IPS DF 4.7 (cell line): ENCODE measurements around the gene MBOAT2.
"Not testable (repeated sequence)": the region's sequence is repeated elsewhere in the genome, so short reads cannot be mapped to it uniquely, and the experiment has no call there.

Source experiments
- DNase-seq: peaks from one replicate; pipeline ENCODE4 v3.0.0-alpha.2; 2013; ENCODE audit warnings: low spot score; ENCODE audit errors: extremely low read depth

MBOAT2 gene

DNA sequence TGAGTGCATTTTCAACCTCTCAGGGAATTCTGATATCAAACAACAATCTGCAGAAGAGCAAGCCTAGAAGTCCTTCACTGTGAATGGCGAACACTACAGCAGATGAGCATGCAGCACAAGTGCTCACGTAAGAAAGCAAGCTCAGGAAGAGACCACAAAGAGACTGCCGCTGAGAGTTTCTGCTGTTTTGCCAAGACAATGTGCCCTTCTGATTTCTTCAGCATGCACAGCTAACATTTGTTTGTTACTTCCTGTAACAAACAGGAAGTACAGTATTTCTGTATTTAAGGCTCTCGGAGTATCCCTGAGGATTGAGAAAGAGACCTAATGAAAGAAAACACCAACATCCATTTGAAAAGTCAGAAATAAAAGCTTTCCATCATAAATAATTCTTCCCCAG lies 45.9 kb downstream of the MBOAT2 start:
- no peak for DNase-seq

- no peak for DNase-seq
Observed at GRCh38 chr2:8956774-8957173, 46.7 kb downstream of the MBOAT2 start.

DNA sequence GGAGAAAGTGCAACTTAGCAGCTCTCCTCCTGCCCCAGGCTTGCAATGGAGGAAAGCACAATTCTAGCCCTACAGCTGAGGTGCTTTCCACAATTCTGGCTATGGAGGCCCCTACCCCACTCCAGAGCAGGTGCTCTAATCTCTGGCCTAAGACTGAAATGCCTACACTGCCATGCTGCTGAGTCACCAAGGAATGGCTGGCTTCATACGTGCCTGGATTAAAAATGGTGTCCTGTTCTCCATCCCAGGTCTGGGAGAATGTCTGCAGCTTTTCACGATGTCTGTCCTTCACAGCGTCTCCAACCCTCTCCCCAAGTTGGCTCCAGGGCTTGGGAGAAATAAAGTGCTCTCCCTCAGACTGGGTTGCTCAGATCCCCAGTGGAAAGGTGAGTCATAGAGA lies 48.5 kb downstream of the MBOAT2 start:
- no peak for DNase-seq

DNA sequence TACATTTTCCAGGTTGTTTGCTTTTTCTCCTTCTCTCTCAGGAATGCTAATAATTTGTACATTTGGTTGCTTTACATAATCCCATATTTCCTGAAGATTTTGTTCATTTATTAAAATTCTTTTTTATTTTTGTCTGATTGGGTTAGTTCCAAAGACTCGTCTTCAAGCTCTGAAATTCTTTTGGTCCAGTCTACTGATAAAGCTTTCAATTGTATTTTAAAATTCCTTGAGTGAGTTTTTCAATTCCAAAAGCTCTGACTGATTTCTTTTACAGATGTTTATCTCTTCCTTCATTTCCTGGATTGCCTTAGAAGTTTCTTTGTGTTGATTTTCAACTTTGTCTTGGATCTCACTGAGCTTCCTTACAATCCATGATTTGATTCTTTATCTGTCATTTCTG lies 50.0 kb downstream of the MBOAT2 start:
- no peak for DNase-seq

GRCh38 chr2:8939486-8940114 lies 63.9 kb downstream of the MBOAT2 start:
- DNase-seq, result no peak

GRCh38 chr2:8938384-8938783 lies 65.1 kb downstream of the MBOAT2 start:
- no peak for DNase-seq

DNA sequence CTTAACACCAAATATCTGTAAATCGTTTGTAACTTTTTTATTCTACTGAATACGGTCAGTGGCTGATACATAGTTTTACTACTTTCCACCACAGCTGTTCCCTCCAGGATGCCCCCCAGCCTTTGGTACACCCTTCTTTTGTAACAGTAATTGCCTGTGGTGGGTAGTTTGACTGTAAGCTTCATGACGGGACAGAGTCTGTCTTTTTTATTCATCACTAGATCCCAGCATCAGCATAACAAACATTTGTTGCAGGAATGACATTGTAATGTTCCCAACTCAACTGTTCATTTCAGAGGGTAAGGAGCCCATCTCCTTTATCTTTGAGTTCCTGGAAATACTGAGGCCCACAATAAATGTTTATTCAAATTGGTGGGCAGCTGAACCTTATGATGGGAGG lies 67.5 kb downstream of the MBOAT2 start:
- DNase-seq, result no peak

GRCh38 chr2:8934338-8934737 lies 69.1 kb downstream of the MBOAT2 start:
- no peak for DNase-seq

GRCh38 chr2:8932702-8933101 lies 70.8 kb downstream of the MBOAT2 start:
- no peak for DNase-seq

- not testable (repeated sequence) for DNase-seq
Observed at GRCh38 chr2:8930185-8930584, 73.3 kb downstream of the MBOAT2 start.

GRCh38 chr2:8929128-8929527 lies 74.4 kb downstream of the MBOAT2 start:
- no peak for DNase-seq

GRCh38 chr2:8927510-8928455 lies 75.7 kb downstream of the MBOAT2 start:
- no peak for DNase-seq

- no peak for DNase-seq
Observed at GRCh38 chr2:8926356-8926755, 77.1 kb downstream of the MBOAT2 start.

DNA sequence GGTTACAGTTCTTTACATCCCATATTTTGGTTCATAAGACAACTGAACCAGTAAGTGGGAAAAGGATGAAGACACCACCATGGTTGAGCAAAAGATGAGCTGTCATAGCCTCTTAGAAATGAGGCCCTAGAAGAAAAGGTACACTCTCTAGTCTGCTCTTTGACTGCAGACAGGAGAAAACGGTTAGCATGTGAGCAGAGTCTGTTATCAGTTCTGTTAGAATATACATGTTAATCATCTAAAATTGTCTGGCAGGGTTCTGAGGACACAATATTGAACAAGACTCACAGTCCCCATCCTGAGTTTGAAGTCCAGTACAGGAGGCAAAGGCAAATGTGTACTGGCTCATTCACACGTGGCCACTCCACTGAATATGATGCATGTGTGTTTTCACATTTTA lies 78.1 kb downstream of the MBOAT2 start:
- no peak for DNase-seq

DNA sequence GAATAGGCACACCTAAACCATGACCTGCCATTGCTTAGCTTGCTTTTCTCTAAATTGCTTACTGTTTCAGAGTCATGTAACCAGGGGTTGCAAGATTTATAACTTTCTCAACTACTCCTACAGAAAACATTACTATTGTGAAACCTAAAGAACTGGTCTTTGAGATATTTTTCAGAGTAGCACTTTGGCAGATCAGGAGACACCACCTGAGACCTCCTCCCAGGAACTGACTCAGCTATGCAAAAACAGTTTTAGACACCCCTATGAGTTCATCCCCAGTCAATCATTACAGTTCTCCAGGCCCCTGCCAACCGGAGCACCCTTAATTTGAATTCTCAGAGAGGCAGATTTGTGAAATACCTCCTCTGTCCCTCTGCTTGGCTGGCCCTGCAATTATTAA lies 80.3 kb downstream of the MBOAT2 start:
- no peak for DNase-seq

- no peak for DNase-seq
Observed at GRCh38 chr2:8922431-8922830, 81.1 kb downstream of the MBOAT2 start.

- DNase-seq, result no peak
Observed at GRCh38 chr2:8918412-8918811, 85.1 kb downstream of the MBOAT2 start.

GRCh38 chr2:8915941-8916340 lies 87.5 kb downstream of the MBOAT2 start:
- no peak for DNase-seq

- DNase-seq, result not testable (repeated sequence)
Observed at GRCh38 chr2:8913767-8914166, 89.7 kb downstream of the MBOAT2 start.

- no peak for DNase-seq
Observed at GRCh38 chr2:8907764-8908288, 95.7 kb downstream of the MBOAT2 start.

GRCh38 chr2:8903924-8904323 lies 99.6 kb downstream of the MBOAT2 start:
- not testable (repeated sequence) for DNase-seq

DNA sequence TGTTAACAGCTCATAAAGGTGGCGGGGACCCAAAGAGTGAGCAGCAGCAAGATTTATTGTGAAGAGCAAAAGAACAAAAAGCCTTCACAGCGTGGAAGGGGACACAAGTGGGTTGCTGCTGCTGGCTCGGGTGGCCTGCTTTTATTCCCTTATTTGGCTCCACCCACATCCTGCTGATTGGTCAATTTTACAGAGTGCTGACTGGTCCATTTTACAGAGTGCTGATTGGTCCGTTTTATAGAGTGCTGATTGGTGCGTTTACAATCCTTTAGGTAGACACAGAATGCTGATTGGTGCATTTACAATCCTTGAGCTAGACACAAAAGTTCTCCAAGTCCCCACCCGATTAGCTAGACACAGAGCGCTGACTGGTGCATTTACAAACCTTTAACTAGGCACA lies 100.7 kb downstream of the MBOAT2 start:
- DNase-seq, result not testable (repeated sequence)
